Gastroesophageal sphincter (tissue), 4 donors: Measurements from ENCODE around the gene OR4C15. TPM values are rescaled to one million over a fixed set of nuclear protein-coding genes. Genes with fewer than 3 reads are reported as not detected.

Experiments
- ATAC-seq: fragments of 150-250 bp; one replicate; pipeline ENCODE4 v1.9.1; 2016; ENCODE audit warnings: mild to moderate bottlenecking, moderate library complexity
- H3K27ac ChIP-seq, 4 donors: fragments of 200-600 bp; sonication (generic) in 3 of 4; 1 replicate in 3 of 4; 2 replicates in 1 of 4; pipeline ENCODE4 v1.5.1; 2016 to 2019
- H3K27me3 ChIP-seq: fragments of 200-600 bp; sonication (generic); one replicate; pipeline ENCODE4 v1.5.1; 2019
- H3K36me3 ChIP-seq, 2 donors: fragments of 200-600 bp; sonication (generic); one replicate each; pipeline ENCODE4 v1.5.1; 2019; ENCODE audit warnings: control low read depth in 1 of 2
- H3K4me1 ChIP-seq, 3 donors: fragments of 200-600 bp; sonication (generic); 1 replicate in 2 of 3; 2 replicates in 1 of 3; pipeline ENCODE4 v1.5.1; 2016 to 2019; ENCODE audit warnings: control low read depth in 2 of 3
- H3K4me3 ChIP-seq, 2 donors: fragments of 200-600 bp; sonication (generic); one replicate each; pipeline ENCODE4 v1.5.1; 2019; ENCODE audit warnings: mild to moderate bottlenecking in 1 of 2, moderate library complexity in 1 of 2
- H3K9me3 ChIP-seq, 3 donors: fragments of 200-600 bp; sonication (generic); one replicate each; pipeline ENCODE4 v1.5.1; 2017 to 2019; ENCODE audit warnings: control low read depth in 2 of 3
- CTCF ChIP-seq, 4 experiments: fragments of 200-600 bp in 2 of 4; fragments of 450-650 bp in 2 of 4; sonication (generic) in 1 of 4; IDR thresholded peaks; one replicate each; pipeline ENCODE4 v1.5.1; 2017 to 2019; ENCODE audit warnings: antibody characterized with exemption in 4 of 4, mild to moderate bottlenecking in 2 of 4, moderate library complexity in 2 of 4
- EP300 ChIP-seq: sonication (generic); formaldehyde crosslinking; IDR thresholded peaks from one replicate; pipeline ENCODE4 v1.6.1; 2017; ENCODE audit warnings: antibody characterized with exemption, mild to moderate bottlenecking
- POLR2A ChIP-seq, 2 donors: fragments of 450-650 bp; IDR thresholded peaks; one replicate each; pipeline ENCODE4 v1.6.1; 2017; ENCODE audit warnings: antibody characterized with exemption in 2 of 2, mild to moderate bottlenecking in 2 of 2, moderate library complexity in 1 of 2
- POLR2AphosphoS5 ChIP-seq: sonication (generic); formaldehyde crosslinking; IDR thresholded peaks from one replicate; pipeline ENCODE4 v1.6.1; 2017; ENCODE audit warnings: antibody characterized with exemption
- WGBS, 2 donors: methylation state at CpG; one replicate each; pipeline ENCODE4 v1.1.5; 2018; ENCODE audit warnings: low coverage in 1 of 2; 5-methylcytosine and 5-hydroxymethylcytosine counted together
- total RNA-seq, 4 donors: library from RNA; depleted of rRNA; stranded (reverse); fragments of >200 nt; gene quantifications; one replicate each; pipeline ENCODE4 v1.1.0, GENCODE V29; 2016

The OR4C15 gene
- not detected for total RNA-seq

GRCh38 chr11:55554169-55554568, at the start of gene OR4C15:
Gene OR4C15 (plus strand): TSS chr11:55554469. CDS start chr11:55554469, 0 bp downstream.
- no peak within 1 kb of the TSS for H3K4me3 ChIP-seq
- no peaks in the 10 kb centered on the region for H3K9me3 ChIP-seq
- no peaks in the 10 kb centered on the region for H3K4me1 ChIP-seq
- no peaks in the 10 kb centered on the region for H3K36me3 ChIP-seq
- no peaks in the 10 kb centered on the region for H3K27me3 ChIP-seq
- H3K27ac ChIP-seq = no peak within 1 kb of the TSS
- ATAC-seq = no peak
- TF ChIP-seq EP300 (no peak), CTCF (IDR thresholded peaks at IDR 0.05) (no peak), POLR2AphosphoS5 (no peak)

- no peak for ATAC-seq
- no peaks in the 10 kb centered on the region for H3K27me3 ChIP-seq
- no peak for TF ChIP-seq EP300
- TF ChIP-seq POLR2AphosphoS5 = no peak
- no peak for TF ChIP-seq CTCF (IDR thresholded peaks at IDR 0.05)
- TF ChIP-seq POLR2A (IDR thresholded peaks at IDR 0.05) = no peak
- H3K4me1 ChIP-seq = no peaks in the 10 kb centered on the region
- 55 to 79% methylated on average over 3 of the region's 3 CpGs for WGBS, 2 donors
- no peaks in the 10 kb centered on the region for H3K9me3 ChIP-seq
- no peak within 1 kb of the TSS for H3K27ac ChIP-seq
- H3K4me3 ChIP-seq = no peak within 1 kb of the TSS
- H3K36me3 ChIP-seq = no peaks in the 10 kb centered on the region
Observed at GRCh38 chr11:55571828-55572227, 17.6 kb downstream of the OR4C15 start, which contains the start of gene OR4C16. Gene OR4C16 (plus strand): TSS chr11:55572128. CDS start chr11:55572128, 0 bp downstream.

- no peak overlapping the region for H3K27ac ChIP-seq
- H3K9me3 ChIP-seq = peaks cover 0 to 7% (median 0%) of the 10 kb centered on the region in 3 donors
- H3K4me1 ChIP-seq = no peaks in the 10 kb centered on the region
- H3K4me3 ChIP-seq = no peak overlapping the region
- H3K36me3 ChIP-seq = no peaks in the 10 kb centered on the region
- WGBS, 2 donors = 0 to 13% methylated on average over 1 of the region's 1 CpG
- no peaks in the 10 kb centered on the region for H3K27me3 ChIP-seq
- ATAC-seq = no peak
- TF ChIP-seq CTCF (IDR thresholded peaks at IDR 0.05) = no peak
- no peak for TF ChIP-seq POLR2A (IDR thresholded peaks at IDR 0.05)
- TF ChIP-seq POLR2AphosphoS5 = no peak
- no peak for TF ChIP-seq EP300
Observed at GRCh38 chr11:55572548-55572947, 18.3 kb downstream of the OR4C15 start.

Other genes with a start within 250 kb of the OR4C15 start
- not detected for gene OR4A16, start 211.3 kb upstream of the OR4C15 start, total RNA-seq
- not detected for gene OR4A15, start 186.5 kb upstream of the OR4C15 start, total RNA-seq
- not detected for gene OR4C16, start 17.7 kb downstream of the OR4C15 start, total RNA-seq
- gene OR4C11, start 53.2 kb downstream of the OR4C15 start, total RNA-seq = not detected
- not detected for gene OR4P4, start 80.6 kb downstream of the OR4C15 start, total RNA-seq
- not detected for gene OR4S2, start 93.9 kb downstream of the OR4C15 start, total RNA-seq
- not detected for gene OR4C6, start 107.7 kb downstream of the OR4C15 start, total RNA-seq
- not detected for gene OR5D13, start 219.0 kb downstream of the OR4C15 start, total RNA-seq
- under 1 TPM in 1 of 4 donors, not detected in 3; 0.89 TPM for gene OR5D14, start 241.1 kb downstream of the OR4C15 start, total RNA-seq